HT-29 (cell line): ENCODE data around the gene UAP1L1. TPM values are rescaled to one million over a fixed set of nuclear protein-coding genes. Genes with fewer than 3 reads are reported as not detected.

ENCODE experiments used
- small RNA-seq: library from RNA; depleted of rRNA; stranded (forward); fragments of <200 nt; gene quantifications from one replicate; pipeline ENCODE3, GENCODE V24; 2014
- total RNA-seq: library from RNA; depleted of rRNA; stranded (reverse); fragments of >200 nt; shearing (Covaris generic); gene quantifications from 2 replicates; pipeline ENCODE4 v1.2.3, GENCODE V29; 2014; rRNA removed

The UAP1L1 gene
- total RNA-seq, 1 experiment from 2014 or later = 5.3 TPM

Small RNAs within 50 kb of the gene (small RNA-seq; reads per million reads assigned to genes)
- not detected for gene RF00153

Other genes starting within 250 kb of the UAP1L1 start
- 9.0 and 9.4 TPM in 2 replicates for gene AJM1, start 235.0 kb upstream of the UAP1L1 start, total RNA-seq
- 230 and 232 TPM in 2 replicates for gene PHPT1, start 228.1 kb upstream of the UAP1L1 start, total RNA-seq
- 14.9 and 29.8 TPM in 2 replicates for gene MAMDC4, start 225.2 kb upstream of the UAP1L1 start, total RNA-seq
- 428 and 484 TPM in 2 replicates for gene EDF1, start 211.2 kb upstream of the UAP1L1 start, total RNA-seq
- gene TRAF2, start 191.0 kb upstream of the UAP1L1 start, total RNA-seq = 36.4 and 36.7 TPM in 2 replicates
- 379 and 389 TPM in 2 replicates for gene FBXW5, start 132.8 kb upstream of the UAP1L1 start, total RNA-seq
- 0.71 and 2.6 TPM in 2 replicates for gene C8G, start 132.3 kb upstream of the UAP1L1 start, total RNA-seq
- gene LCN12, start 125.2 kb upstream of the UAP1L1 start, total RNA-seq = 0.58 and 0.94 TPM in 2 replicates
- gene PTGDS, start 100.0 kb upstream of the UAP1L1 start, total RNA-seq = not detected in 2 replicates
- not detected in 2 replicates for gene LCNL1, start 94.5 kb upstream of the UAP1L1 start, total RNA-seq
- gene PAXX, start 85.1 kb upstream of the UAP1L1 start, total RNA-seq = 169 and 179 TPM in 2 replicates
- 17.0 and 24.1 TPM in 2 replicates for gene CLIC3, start 80.9 kb upstream of the UAP1L1 start, total RNA-seq
- gene ABCA2, start 49.3 kb upstream of the UAP1L1 start, total RNA-seq = 92.6 and 99.9 TPM in 2 replicates
- 0.36 and 0.42 TPM in 2 replicates for gene FUT7, start 45.4 kb upstream of the UAP1L1 start, total RNA-seq
- 59.9 and 84.3 TPM in 2 replicates for gene NPDC1, start 31.3 kb upstream of the UAP1L1 start, total RNA-seq
- 2.5 and 2.7 TPM in 2 replicates for gene ENTPD2, start 23.5 kb upstream of the UAP1L1 start, total RNA-seq
- gene SAPCD2, start 7.0 kb upstream of the UAP1L1 start, total RNA-seq = 217 and 239 TPM in 2 replicates
- gene MAN1B1, start 9.5 kb downstream of the UAP1L1 start, total RNA-seq = 82.2 and 104 TPM in 2 replicates
- gene DPP7, start 37.2 kb downstream of the UAP1L1 start, total RNA-seq = 290 and 324 TPM in 2 replicates
- 0.39 and 3.0 TPM in 2 replicates for gene GRIN1, start 61.6 kb downstream of the UAP1L1 start, total RNA-seq
- gene LRRC26, start 92.5 kb downstream of the UAP1L1 start, total RNA-seq = 0.43 and 0.44 TPM in 2 replicates
- not detected in 2 replicates for gene TMEM210, start 94.5 kb downstream of the UAP1L1 start, total RNA-seq
- 60.6 and 64.0 TPM in 2 replicates for gene ANAPC2, start 111.0 kb downstream of the UAP1L1 start, total RNA-seq
- gene SSNA1, start 111.2 kb downstream of the UAP1L1 start, total RNA-seq = 184 and 208 TPM in 2 replicates
- gene TPRN, start 123.2 kb downstream of the UAP1L1 start, total RNA-seq = 63.1 and 66.3 TPM in 2 replicates
- gene TMEM203, start 128.1 kb downstream of the UAP1L1 start, total RNA-seq = 44.7 and 51.5 TPM in 2 replicates
- gene NDOR1, start 128.2 kb downstream of the UAP1L1 start, total RNA-seq = 19.0 and 23.9 TPM in 2 replicates
- 0.55 and 1.7 TPM in 2 replicates for gene RNF208, start 144.7 kb downstream of the UAP1L1 start, total RNA-seq
- 1.6 and 2.4 TPM in 2 replicates for gene CYSRT1, start 147.7 kb downstream of the UAP1L1 start, total RNA-seq
- gene RNF224, start 150.0 kb downstream of the UAP1L1 start, total RNA-seq = 0.38 TPM in 1 of 2 replicates, not detected in the other
- gene SLC34A3, start 153.4 kb downstream of the UAP1L1 start, total RNA-seq = 0.15 TPM in 1 of 2 replicates, not detected in the other
- 607 and 627 TPM in 2 replicates for gene TUBB4B, start 163.8 kb downstream of the UAP1L1 start, total RNA-seq
- not detected in 2 replicates for gene STPG3, start 173.8 kb downstream of the UAP1L1 start, total RNA-seq
- 111 and 115 TPM in 2 replicates for gene NELFB, start 177.8 kb downstream of the UAP1L1 start, total RNA-seq
- gene TOR4A, start 200.2 kb downstream of the UAP1L1 start, total RNA-seq = 210 and 226 TPM in 2 replicates
- 107 and 116 TPM in 2 replicates for gene NRARP, start 224.8 kb downstream of the UAP1L1 start, total RNA-seq